ENCODE data around the gene ZC3HAV1L. TPM values are rescaled to one million over a fixed set of nuclear protein-coding genes. Genes with fewer than 3 reads are reported as not detected.
A peak's percentile ranks its signal among the peaks of the same experiment; 100 is the strongest.

The ZC3HAV1L gene
- total RNA-seq, 6 experiments from 2014 or later = 9.2 to 12.1 (median 10.3) TPM

DNA sequence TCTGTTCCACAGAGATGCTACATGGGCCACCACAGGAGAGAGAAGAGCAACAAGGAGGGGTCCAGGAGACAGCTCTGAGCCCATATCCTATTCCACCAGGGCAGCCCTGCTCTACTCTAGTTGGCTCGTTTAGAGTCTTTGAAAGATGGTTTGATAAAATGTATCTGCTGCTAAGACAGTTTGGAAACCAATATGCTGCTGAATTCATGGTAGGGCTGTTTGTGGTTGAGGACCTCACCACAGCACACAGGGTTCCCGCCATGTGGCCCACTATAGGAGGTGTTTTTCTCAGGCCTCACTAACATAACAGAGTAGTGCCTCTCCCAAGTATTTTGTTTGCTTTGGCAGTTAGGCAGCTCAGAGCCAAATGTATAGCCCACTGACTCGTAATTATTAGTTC lies 35.8 kb upstream of the ZC3HAV1L start:
- no peak overlapping the region for H3K27ac Mint-ChIP-seq
- TF ChIP-seq CTCF (IDR thresholded peaks at IDR 0.05) = no peak
- peaks cover 22% of the 10 kb centered on the region for H3K36me3 Mint-ChIP-seq (ENCODE audit: low read depth)
- no peak overlapping the region for H3K4me3 Mint-ChIP-seq
- peaks cover 6% of the 10 kb centered on the region for H3K4me1 Mint-ChIP-seq (ENCODE audit: low read depth)
- H3K9me3 Mint-ChIP-seq = no peaks in the 10 kb centered on the region
- H3K27me3 Mint-ChIP-seq (ENCODE audit: insufficient read depth) = no peaks in the 10 kb centered on the region
- no peak for DNase-seq

GRCh38 chr7:139068544-139069399 lies 32.9 kb upstream of the ZC3HAV1L start:
- H3K27me3 Mint-ChIP-seq (ENCODE audit: insufficient read depth) = peaks cover 2% of the 10 kb centered on the region; the same call in 1 of the 2 replicates
- no peaks in the 10 kb centered on the region for H3K4me1 Mint-ChIP-seq (ENCODE audit: low read depth)
- peaks cover 31% of the 10 kb centered on the region for H3K36me3 Mint-ChIP-seq (ENCODE audit: low read depth)
- H3K4me3 Mint-ChIP-seq = no peak overlapping the region
- H3K27ac Mint-ChIP-seq = no peak overlapping the region
- no peak for DNase-seq
- no peak for TF ChIP-seq CTCF (IDR thresholded peaks at IDR 0.05)
- no peaks in the 10 kb centered on the region for H3K9me3 Mint-ChIP-seq

DNA sequence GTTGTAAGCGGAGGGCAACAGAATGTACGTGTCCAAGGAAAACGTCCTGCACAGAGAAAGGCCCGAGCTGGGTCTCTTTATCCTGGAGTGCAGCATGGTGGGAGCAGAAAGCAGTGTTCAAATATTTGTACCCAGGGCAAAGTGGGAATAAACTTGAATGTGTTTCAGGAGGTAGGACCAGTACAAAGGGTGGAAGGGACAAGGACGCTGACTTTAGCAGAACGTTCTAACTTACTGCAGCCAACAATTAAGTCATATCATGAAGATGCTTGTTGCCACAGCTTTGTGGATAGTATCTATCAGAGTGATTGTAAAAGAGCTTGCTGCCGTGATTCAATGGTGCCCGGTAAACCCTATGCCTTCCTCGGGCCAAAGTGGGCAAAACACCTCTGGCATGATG lies 30.5 kb upstream of the ZC3HAV1L start:
- Mint-ChIP-seq H3K4me3 (no peak overlapping the region), H3K4me1 (ENCODE audit: low read depth) (peaks cover under 1% of the 10 kb centered on the region; the same call in 1 of the 2 replicates), H3K27me3 (ENCODE audit: insufficient read depth) (peaks cover 2% of the 10 kb centered on the region; the same call in 1 of the 2 replicates), H3K9me3 (no peaks in the 10 kb centered on the region), H3K27ac (no peak overlapping the region), H3K36me3 (ENCODE audit: low read depth) (peaks cover 22% of the 10 kb centered on the region)
- no peak for TF ChIP-seq CTCF (IDR thresholded peaks at IDR 0.05)
- no peak for DNase-seq

GRCh38 chr7:139065323-139065722 lies 29.5 kb upstream of the ZC3HAV1L start:
- H3K27ac Mint-ChIP-seq = no peak overlapping the region
- peaks cover 7% of the 10 kb centered on the region for H3K4me1 Mint-ChIP-seq (ENCODE audit: low read depth)
- H3K27me3 Mint-ChIP-seq (ENCODE audit: insufficient read depth) = peaks cover 2% of the 10 kb centered on the region; the same call in 1 of the 2 replicates
- no peaks in the 10 kb centered on the region for H3K9me3 Mint-ChIP-seq
- DNase-seq = no peak
- peaks cover 28% of the 10 kb centered on the region for H3K36me3 Mint-ChIP-seq (ENCODE audit: low read depth)
- H3K4me3 Mint-ChIP-seq = no peak overlapping the region
- TF ChIP-seq CTCF (IDR thresholded peaks at IDR 0.05) = no peak

DNA sequence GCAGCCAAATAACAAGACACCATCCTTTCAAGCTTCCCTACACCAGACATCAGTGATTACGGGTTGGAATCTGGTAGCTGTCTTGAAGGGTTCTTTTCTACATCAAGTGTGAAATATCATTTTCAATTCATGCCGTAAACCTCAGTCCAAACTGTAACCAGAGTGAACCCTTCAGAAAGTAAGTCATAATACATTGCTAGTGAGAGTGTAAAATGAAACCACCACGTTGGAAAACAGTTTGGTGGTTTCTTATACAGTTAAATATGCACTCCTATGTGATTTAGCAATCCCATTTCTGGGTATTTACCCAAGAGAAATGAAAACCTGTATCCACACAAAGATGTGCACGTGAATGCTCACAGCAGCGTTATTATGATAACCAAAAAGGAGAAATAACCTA lies 25.6 kb upstream of the ZC3HAV1L start:
- no peak for DNase-seq
- Mint-ChIP-seq H3K4me1 (ENCODE audit: low read depth) (peaks cover 7% of the 10 kb centered on the region), H3K9me3 (no peaks in the 10 kb centered on the region), H3K36me3 (ENCODE audit: low read depth) (peaks cover 28% of the 10 kb centered on the region), H3K4me3 (no peak overlapping the region), H3K27me3 (ENCODE audit: insufficient read depth) (peaks cover 2% of the 10 kb centered on the region), H3K27ac (peak overlapping the region; percentile 39; the same call in 1 of the 2 replicates)
- no peak for TF ChIP-seq CTCF (IDR thresholded peaks at IDR 0.05)
